ENCODE measurements around the gene FBXL7.

DNA sequence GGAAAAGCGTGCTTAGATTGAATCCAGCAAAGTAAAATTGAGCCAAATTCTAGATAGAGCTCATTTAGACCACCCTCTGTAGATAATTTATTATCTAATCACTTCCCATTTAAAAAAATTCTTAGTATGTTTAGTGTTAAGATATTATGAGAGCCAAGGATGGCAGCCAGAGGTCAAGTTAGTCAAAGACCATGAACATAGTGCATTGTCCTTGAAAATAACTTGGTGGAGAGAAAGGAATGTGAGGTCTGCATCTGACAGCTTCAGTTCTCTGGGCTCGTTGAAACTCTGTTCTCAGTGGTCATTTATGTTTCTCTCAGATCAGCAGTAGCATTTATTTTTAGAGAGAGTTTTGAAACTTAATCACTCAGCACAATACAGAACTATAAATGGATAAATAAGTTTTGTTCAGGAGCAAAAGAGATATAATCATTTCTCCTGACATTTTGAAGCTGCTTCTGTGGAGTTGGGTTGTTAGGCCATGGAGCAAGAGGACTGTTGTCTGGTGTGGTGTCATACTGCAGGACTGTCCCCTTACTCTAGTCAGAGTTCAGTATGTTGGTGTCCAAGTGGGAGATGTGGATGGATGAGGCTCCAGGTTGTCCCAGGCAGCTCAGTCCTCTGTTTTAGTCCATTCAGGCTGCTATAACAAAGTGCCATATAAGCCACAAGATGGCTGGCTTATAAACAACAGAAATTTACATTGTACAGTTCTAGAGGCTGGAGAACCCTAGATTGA is 337.7 kb downstream of the FBXL7 start:
- no peak for TF ChIP-seq EZH2phosphoT487 (IDR thresholded peaks at IDR 0.05; ENCODE audit: insufficient read depth, low read depth)
- no peak for TF ChIP-seq EZH2 (IDR thresholded peaks at IDR 0.05; ENCODE audit: insufficient read depth, poor library complexity, severe bottlenecking)

All from GM23248 (cell line).